Left ventricle myocardium inferior (tissue), 1 donor: ENCODE measurements around the gene HOXA2. TPM values are rescaled to one million over a fixed set of nuclear protein-coding genes. Genes with fewer than 3 reads are reported as not detected.

Experiments
- DNase-seq: peaks from one replicate; pipeline ENCODE4 v3.0.0-alpha.2; 2020
- H3K27ac ChIP-seq: fragments of 200-600 bp; replicated peaks from 2 replicates; pipeline ENCODE4 v1.8.0; 2021
- H3K27me3 ChIP-seq: fragments of 200-600 bp; 2 replicates; pipeline ENCODE4 v1.8.0; 2021; ENCODE audit warnings: low read depth
- H3K36me3 ChIP-seq: fragments of 200-600 bp; 2 replicates; pipeline ENCODE4 v1.8.0; 2021
- H3K4me1 ChIP-seq: fragments of 200-600 bp; 2 replicates; pipeline ENCODE4 v1.8.0; 2021
- H3K4me3 ChIP-seq: fragments of 200-600 bp; 2 replicates; pipeline ENCODE4 v1.8.0; 2021; ENCODE audit warnings: mild to moderate bottlenecking, moderate library complexity
- H3K9me3 ChIP-seq: fragments of 200-600 bp; replicated peaks from 2 replicates; pipeline ENCODE4 v1.8.0; 2021
- CTCF ChIP-seq: fragments of 200-600 bp; IDR thresholded peaks from 2 replicates; pipeline ENCODE4 v1.8.0; 2021; ENCODE audit warnings: antibody characterized with exemption, mild to moderate bottlenecking, borderline replicate concordance
- intact Hi-C: fragments of 100-400 bp; cut with micrococcal nuclease; formaldehyde crosslinking; loops from one replicate; pipeline ENCODE4 v1.11.0; 2022
- total RNA-seq: library from RNA; stranded (reverse); fragmentation: NEBNext Ultra II Directional; extraction: Animal tissue kit (Norgen Biotek cat#: 25700); gene quantifications from one replicate; pipeline ENCODE4 v1.2.1, GENCODE V29; 2021
- donor health status: DM: no; HTN: yes; CAD: no; lungs with severe emphysema.

The HOXA2 gene
- total RNA-seq, 1 donor from 2014 or later = not detected

GRCh38 chr7:27106181-27106900 is 3.9 kb upstream of the HOXA2 start:
- DNase-seq = no peak
- H3K36me3 ChIP-seq = no peaks in the 10 kb centered on the region
- H3K4me1 ChIP-seq = peaks cover 25% of the 10 kb centered on the region
- H3K27ac ChIP-seq = peak overlapping the region; percentile 73
- intact Hi-C loops = no loop called here
- peaks cover 100% of the 10 kb centered on the region for H3K27me3 ChIP-seq
- no peak for TF ChIP-seq CTCF
- H3K9me3 ChIP-seq = no peaks in the 10 kb centered on the region
- peak overlapping the region; percentile 50 for H3K4me3 ChIP-seq

GRCh38 chr7:27105301-27106031 is 3.0 kb upstream of the HOXA2 start:
- TF ChIP-seq CTCF = no peak
- no peaks in the 10 kb centered on the region for H3K9me3 ChIP-seq
- no peak overlapping the region for H3K27ac ChIP-seq
- intact Hi-C loops = no loop called here
- peaks cover 28% of the 10 kb centered on the region for H3K4me1 ChIP-seq
- no peaks in the 10 kb centered on the region for H3K36me3 ChIP-seq
- H3K4me3 ChIP-seq = no peak overlapping the region
- no peak for DNase-seq
- peaks cover 100% of the 10 kb centered on the region for H3K27me3 ChIP-seq

DNA sequence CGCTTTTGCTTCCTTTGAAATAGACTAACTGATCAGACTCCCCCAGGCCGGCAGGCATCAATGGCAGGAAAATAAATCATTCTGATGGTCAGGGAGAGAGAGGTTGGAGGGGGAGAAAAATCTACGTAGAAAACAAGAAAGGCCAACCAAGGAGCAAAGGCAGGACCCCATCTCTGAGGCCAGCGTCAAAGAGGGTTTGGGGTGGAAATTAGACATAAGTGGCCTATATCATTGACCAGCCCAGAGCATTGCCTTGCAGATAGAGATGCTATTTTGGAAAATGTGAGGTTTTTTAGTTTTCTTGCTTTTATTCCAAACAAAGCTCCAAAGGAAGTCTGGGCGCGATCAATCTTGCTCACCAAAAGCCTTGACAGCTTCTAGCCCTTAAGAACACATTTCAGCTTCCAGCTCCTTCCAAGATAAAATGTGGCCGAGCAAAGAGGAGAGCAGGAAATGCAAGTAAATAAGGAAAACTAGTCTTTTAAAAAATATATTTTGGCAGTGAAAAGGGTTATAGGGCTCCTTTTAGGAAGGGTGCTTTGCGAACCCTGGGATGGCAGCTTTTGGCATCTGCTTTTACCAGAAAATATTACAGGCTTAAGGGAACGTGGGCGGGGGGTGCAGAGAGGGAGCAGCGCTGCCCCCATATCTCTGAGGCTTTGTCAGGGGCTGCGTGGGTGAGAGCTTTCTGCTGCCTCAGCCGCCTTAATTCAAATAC is 2.0 kb upstream of the HOXA2 start:
- Histone ChIP-seq H3K27me3 (peaks cover 100% of the 10 kb centered on the region), H3K36me3 (no peaks in the 10 kb centered on the region), H3K4me3 (peak overlapping the region; percentile 48), H3K9me3 (no peaks in the 10 kb centered on the region), H3K4me1 (peaks cover 26% of the 10 kb centered on the region), H3K27ac (peak overlapping the region; percentile 43)
- TF ChIP-seq CTCF = no peak
- DNase-seq = no peak
- intact Hi-C loops = no loop called here

DNA sequence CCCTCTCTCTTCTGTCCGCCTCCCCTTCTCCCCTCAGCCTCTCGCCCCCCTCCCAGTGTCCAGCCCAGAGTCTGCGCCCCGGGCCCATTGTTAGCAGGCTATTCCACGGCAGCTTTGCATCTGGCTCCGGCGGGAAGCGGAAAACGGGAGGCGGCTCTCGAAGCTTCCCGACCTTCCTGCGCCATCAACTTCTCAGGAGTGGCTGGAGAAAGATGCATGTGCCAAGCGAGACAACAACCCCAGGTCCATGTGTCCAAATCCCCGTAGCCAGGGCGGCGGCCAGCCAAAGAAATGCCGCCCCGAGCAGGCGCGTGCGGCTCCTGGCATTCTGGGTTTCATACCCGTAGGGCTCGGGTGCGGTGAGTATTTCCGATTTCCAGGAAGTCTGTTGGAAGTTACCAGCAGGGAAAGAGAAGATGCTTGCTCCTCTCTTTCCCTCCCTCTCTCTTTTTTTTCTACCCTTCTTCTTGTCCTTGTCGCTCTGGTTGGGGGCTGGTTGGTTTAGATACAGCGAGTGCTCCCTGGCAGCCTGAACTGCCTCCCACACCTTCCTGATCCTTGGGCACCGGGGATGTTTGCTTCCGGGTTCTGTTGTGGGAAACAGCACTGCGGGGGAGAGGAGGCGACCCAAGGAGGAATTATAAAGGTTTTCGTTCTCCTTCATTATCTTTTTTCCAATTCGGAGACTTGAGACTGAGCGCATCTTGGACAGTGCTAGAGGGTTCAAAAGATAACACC is 1.2 kb upstream of the HOXA2 start:
- Histone ChIP-seq H3K27ac (peak overlapping the region; percentile 43), H3K4me3 (peak overlapping the region; percentile 48), H3K27me3 (peaks cover 100% of the 10 kb centered on the region), H3K4me1 (peaks cover 33% of the 10 kb centered on the region), H3K36me3 (no peaks in the 10 kb centered on the region), H3K9me3 (no peaks in the 10 kb centered on the region)
- intact Hi-C loops = no loop called here
- TF ChIP-seq CTCF = no peak
- DNase-seq = no peak

DNA sequence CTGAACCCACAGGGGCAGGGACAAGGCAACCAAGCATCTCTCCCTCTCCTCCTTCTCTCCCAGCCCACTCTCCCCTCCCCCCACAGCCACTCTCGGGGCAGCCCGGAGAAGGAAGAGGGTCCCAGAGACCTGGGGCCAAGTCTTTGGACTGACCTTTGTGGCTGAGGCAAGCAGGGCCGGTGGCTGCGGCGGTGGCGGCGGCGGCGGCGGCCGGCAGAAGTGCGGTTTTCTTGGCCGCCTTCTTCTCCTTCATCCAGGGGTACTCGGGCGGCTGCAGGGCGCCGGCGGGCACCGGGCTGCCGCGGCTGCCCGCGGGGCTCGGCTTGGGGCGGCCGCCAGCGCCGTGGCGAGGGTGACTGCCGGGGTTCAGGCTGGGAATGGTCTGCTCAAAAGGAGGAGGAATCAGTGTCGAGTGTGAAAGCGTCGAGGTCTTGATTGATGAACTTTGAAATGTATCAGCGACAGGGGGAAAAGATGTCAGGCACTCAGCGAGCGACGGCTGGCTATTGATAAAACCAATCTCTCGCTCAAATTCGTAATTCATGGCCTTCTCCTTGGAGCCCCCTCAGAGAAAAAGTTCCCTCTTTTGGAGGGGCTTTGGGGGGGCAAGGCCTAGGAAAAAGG is 414 bp downstream of the HOXA2 start:
- Histone ChIP-seq H3K9me3 (no peaks in the 10 kb centered on the region), H3K27me3 (peaks cover 100% of the 10 kb centered on the region), H3K4me1 (peaks cover 39% of the 10 kb centered on the region), H3K4me3 (peak overlapping the region; percentile 48), H3K27ac (peak overlapping the region; percentile 52), H3K36me3 (no peaks in the 10 kb centered on the region)
- DNase-seq = no peak
- intact Hi-C loops = no loop called here
- TF ChIP-seq CTCF = no peak
